IMR-90 (cell line): ENCODE results near the gene LSM8. TPM values are rescaled to one million over a fixed set of nuclear protein-coding genes. Genes with fewer than 3 reads are reported as not detected.
A peak's percentile ranks its signal among the peaks of the same experiment; 100 is the strongest.

Experiments used
- ATAC-seq: fragments of 200-7000 bp; cut with Tn5 transposase; 2 replicates; pipeline ENCODE4 v1.9.1; 2020; ENCODE audit warnings: low read depth, mild to moderate bottlenecking, moderate library complexity
- BruUV-seq: library from RNA; stranded (reverse); fragments of 400-500 nt; replicated peaks from 2 replicates; lab custom pipeline; 2021; lab: Mats Ljungman, UMichigan
- CTCF ChIA-PET: fragments of 300-600 bp; formaldehyde crosslinking; extraction: SDS; loops from one replicate; lab custom pipeline; 2021; ENCODE audit warnings: antibody characterized with exemption; lab: Yijun Ruan, JAX
- POLR2A ChIA-PET: fragments of 300-600 bp; sonication (Branson Sonifier 250); formaldehyde crosslinking; loops from one replicate; lab custom pipeline; 2022; ENCODE audit warnings: antibody characterized with exemption; ENCODE audit not compliant: unreplicated experiment; lab: Charles Lee
- DNase-seq: peaks from one replicate; pipeline ENCODE4 v3.0.0; 2013
- H2AFZ ChIP-seq: replicated peaks from 2 replicates; pipeline ENCODE3; 2013; ENCODE audit warnings: low read length, mild to moderate bottlenecking; ENCODE audit not compliant: poor library complexity
- H2AK5ac ChIP-seq: 2 replicates; pipeline ENCODE4 v1.6.1; 2013; ENCODE audit warnings: low read depth, low read length, inconsistent platforms
- H2AK9ac ChIP-seq: replicated peaks from 2 replicates; pipeline ENCODE3; 2013; ENCODE audit warnings: mild to moderate bottlenecking, low read depth, low read length, moderate library complexity; ENCODE audit not compliant: poor library complexity
- H2BK120ac ChIP-seq: 2 replicates; pipeline ENCODE4 v1.6.1; 2013; ENCODE audit warnings: low read depth, low read length, inconsistent platforms
- H2BK15ac ChIP-seq: 3 replicates; pipeline ENCODE4 v1.6.1; 2013; ENCODE audit warnings: low read depth, low read length, inconsistent platforms
- H2BK20ac ChIP-seq: 2 replicates; pipeline ENCODE4 v1.6.1; 2013; ENCODE audit warnings: low read depth, mild to moderate bottlenecking, inconsistent platforms, low read length, moderate library complexity
- H2BK5ac ChIP-seq: 2 replicates; pipeline ENCODE4 v1.6.1; 2013; ENCODE audit warnings: mild to moderate bottlenecking, low read depth, low read length, inconsistent platforms; ENCODE audit not compliant: poor library complexity, severe bottlenecking
- H3K14ac ChIP-seq: replicated peaks from 2 replicates; pipeline ENCODE4 v1.6.1; 2013; ENCODE audit warnings: low read depth, low read length, inconsistent platforms
- H3K18ac ChIP-seq: 2 replicates; pipeline ENCODE4 v1.6.1; 2013; ENCODE audit warnings: low read depth, low read length, control low read depth
- H3K23ac ChIP-seq: 2 replicates; pipeline ENCODE4 v1.6.1; 2013; ENCODE audit warnings: low read depth, low read length, inconsistent platforms
- H3K27ac ChIP-seq: 2 replicates; pipeline ENCODE4 v1.5.1; 2013; ENCODE audit warnings: mild to moderate bottlenecking, control low read depth, low read length; ENCODE audit not compliant: insufficient read depth
- H3K27me3 ChIP-seq: 2 replicates; pipeline ENCODE4 v1.6.1; 2013; ENCODE audit warnings: low read length; ENCODE audit not compliant: control insufficient read depth, insufficient read depth
- H3K36me3 ChIP-seq: 2 replicates; pipeline ENCODE4 v1.6.1; 2013; ENCODE audit warnings: low read length, mixed read lengths; ENCODE audit not compliant: control insufficient read depth, insufficient read depth
- H3K4ac ChIP-seq: 2 replicates; pipeline ENCODE4 v1.6.1; 2013; ENCODE audit warnings: low read depth, low read length, inconsistent platforms
- H3K4me1 ChIP-seq: 2 replicates; pipeline ENCODE4 v1.6.1; 2013; ENCODE audit warnings: low read length, mixed read lengths; ENCODE audit not compliant: control insufficient read depth, insufficient read depth
- H3K4me2 ChIP-seq: 2 replicates; pipeline ENCODE4 v1.6.1; 2013; ENCODE audit warnings: low read depth, mild to moderate bottlenecking, control low read depth, low read length, moderate library complexity
- H3K4me3 ChIP-seq: 2 replicates; pipeline ENCODE4 v1.5.1; 2013; ENCODE audit warnings: low read depth, mild to moderate bottlenecking, control low read depth, low read length, moderate library complexity; ENCODE audit not compliant: insufficient read depth
- H3K56ac ChIP-seq: 2 replicates; pipeline ENCODE4 v1.6.1; 2013; ENCODE audit warnings: low read length, inconsistent platforms; ENCODE audit not compliant: insufficient read depth; ENCODE audit errors: extremely low read depth
- H3K79me1 ChIP-seq, 2 experiments: 2 replicates each; pipeline ENCODE4 v1.6.1; 2013; ENCODE audit warnings: low read length in 2 of 2, inconsistent platforms in 1 of 2, low read depth in 1 of 2
- H3K9ac ChIP-seq: 2 replicates; pipeline ENCODE4 v1.6.1; 2013; ENCODE audit warnings: low read depth, low read length, control low read depth
- H3K9me1 ChIP-seq: 2 replicates; pipeline ENCODE4 v1.6.1; 2013; ENCODE audit warnings: low read length, inconsistent platforms; ENCODE audit not compliant: insufficient read depth
- H3K9me3 ChIP-seq: 2 replicates; pipeline ENCODE4 v1.6.1; 2013; ENCODE audit warnings: low read length; ENCODE audit not compliant: control insufficient read depth, insufficient read depth
- H4K20me1 ChIP-seq: 2 replicates; pipeline ENCODE4 v1.6.1; 2013; ENCODE audit warnings: low read length, inconsistent platforms; ENCODE audit not compliant: insufficient read depth
- H4K5ac ChIP-seq: 2 replicates; pipeline ENCODE4 v1.6.1; 2013; ENCODE audit warnings: mild to moderate bottlenecking, low read depth, low read length, control low read depth
- H4K8ac ChIP-seq, 2 experiments: 2 replicates each; pipeline ENCODE4 v1.6.1; 2013; ENCODE audit warnings: low read depth in 2 of 2, low read length in 2 of 2, control low read depth in 1 of 2, inconsistent platforms in 1 of 2
- H4K91ac ChIP-seq: 2 replicates; pipeline ENCODE4 v1.6.1; 2013; ENCODE audit warnings: low read depth, low read length, inconsistent platforms; ENCODE audit not compliant: insufficient read depth
- CEBPB ChIP-seq: IDR thresholded peaks from 2 replicates; pipeline ENCODE4 v1.6.1; 2012; ENCODE audit warnings: low read depth, low read length, improper control_type of control experiment
- CTCF ChIP-seq: conservative IDR thresholded peaks from 2 replicates; pipeline ENCODE4 v1.5.1; 2012; ENCODE audit warnings: mild to moderate bottlenecking, low read depth, low read length, improper control_type of control experiment
- WGBS, 2 experiments: methylation state at CpG; one replicate each; pipeline versions ENCODE4 v1.1.5 to v1.1.7; 2013; ENCODE audit warnings: missing lambda C conversion rate in 2 of 2; ENCODE audit not compliant: insufficient read length in 1 of 2; ENCODE audit errors: extremely low coverage in 2 of 2; 5-methylcytosine and 5-hydroxymethylcytosine counted together
- dilution Hi-C: fragments of 300-500 bp; cut with HindIII; formaldehyde crosslinking; loops from one replicate; pipeline ENCODE4 v1.14.3; 2018; ENCODE audit warnings: low sequenced_read_pairs; ENCODE audit not compliant: unreplicated experiment
- in situ Hi-C: fragments of 300-500 bp; cut with MboI; formaldehyde crosslinking; loops from 3 replicates; pipeline ENCODE4 v1.14.3; 2019; ENCODE audit warnings: low sequenced_read_pairs, inconsistent platforms, mixed read lengths
- intact Hi-C: fragments of 100-400 bp; cut with micrococcal nuclease; formaldehyde crosslinking; loops from 2 replicates; pipeline ENCODE4 v1.10.0; 2022
- polyA plus RNA-seq, 3 experiments: library from polyadenylated mRNA; depleted of rRNA; stranded (reverse); fragments of >200 nt; gene quantifications; 2 replicates each; pipeline ENCODE4 v1.2.3, GENCODE V29; 2012; ENCODE audit warnings: low replicate concordance in 1 of 3
- total RNA-seq: library from RNA; depleted of rRNA; stranded (reverse); fragments of >200 nt; gene quantifications from 2 replicates; pipeline ENCODE4 v1.2.3, GENCODE V29; 2012

LSM8 gene
- total and polyA plus RNA-seq, 2 of the 4 experiments (the other 2 are of a cell fraction) = 9.7 to 30.2 TPM

GRCh38 chr7:118185163-118185860 is 1.3 kb downstream of the LSM8 start:
- Histone ChIP-seq H2BK120ac (no peak overlapping the region), H2BK5ac (peak overlapping the region; percentile 46), H3K4me3 (peak overlapping the region; percentile 9; the same call in 1 of the 2 replicates), H4K5ac (no peak overlapping the region), H2AK9ac (no peak overlapping the region), H3K36me3 (peaks cover 8% of the 10 kb centered on the region), H3K4me2 (peak overlapping the region; percentile 85), H4K20me1 (no peaks in the 10 kb centered on the region; the same call in 1 of the 2 replicates), H3K18ac (no peak overlapping the region), H2AK5ac (no peak overlapping the region; the same call in 1 of the 2 replicates), H2BK15ac (no peak overlapping the region), H3K4me1 (no peaks in the 10 kb centered on the region), H3K9ac (peak overlapping the region; percentile 80; the same call in 1 of the 2 replicates), H3K23ac (peak overlapping the region; percentile 52; the same call in 1 of the 2 replicates), H3K27me3 (no peaks in the 10 kb centered on the region), H3K27ac (peak overlapping the region; percentile 6; the same call in 1 of the 2 replicates), H4K8ac (peak overlapping the region in 1 of 2 experiments; percentile 55; a peak in 1 of 4 replicates), H4K91ac (no peak overlapping the region), H3K79me1 (peaks cover 15 to 32% of the 10 kb centered on the region in 2 experiments; a peak in 3 of 4 replicates), H3K14ac (peak overlapping the region; percentile 43), H2AFZ (no peak overlapping the region), H3K9me3 (no peaks in the 10 kb centered on the region), H2BK20ac (no peak overlapping the region), H3K9me1 (no peaks in the 10 kb centered on the region), H3K4ac (0 out of 2 replicates have a peak overlapping the region, but pooled peaks have one; percentile 35), H3K56ac (no peak overlapping the region)
- BruUV-seq = no TSS peak
- DNase-seq = peak; percentile 40
- no CpG with 5 or more reads among the region's 6 CpGs for WGBS, 2 experiments
- 0 out of 2 replicates have a peak, but pooled peaks have one; percentile 20 for TF ChIP-seq CEBPB
- no peak for TF ChIP-seq CTCF
- in situ Hi-C loops = no loop called here
- intact Hi-C loops = no loop called here
- no peak for ATAC-seq
- CTCF ChIA-PET = no interaction called here
- dilution Hi-C loops = no loop called here
- POLR2A ChIA-PET = no interaction called here
